Tibial nerve (tissue), 4 donors: ENCODE data around the gene BIRC6.

Experiments
- EP300 ChIP-seq, 2 donors: sonication (generic); formaldehyde crosslinking; IDR thresholded peaks; one replicate each; pipeline ENCODE4 v1.6.1; 2017; ENCODE audit warnings: antibody characterized with exemption in 2 of 2, mild to moderate bottlenecking in 1 of 2
- POLR2A ChIP-seq, 2 donors: fragments of 450-650 bp; IDR thresholded peaks; one replicate each; pipeline ENCODE4 v1.6.1; 2017; ENCODE audit warnings: antibody characterized with exemption in 2 of 2, mild to moderate bottlenecking in 2 of 2, moderate library complexity in 2 of 2
- TF ChIP-seq, protein P1 (sequence below), 5 experiments: fragments of 200-600 bp in 3 of 5; fragments of 450-650 bp in 2 of 5; sonication (generic) in 3 of 5; IDR thresholded peaks; one replicate each; pipeline ENCODE4 v1.5.1; 2016 to 2019; ENCODE audit warnings: antibody characterized with exemption in 5 of 5, mild to moderate bottlenecking in 3 of 5, moderate library complexity in 2 of 5

DNA sequence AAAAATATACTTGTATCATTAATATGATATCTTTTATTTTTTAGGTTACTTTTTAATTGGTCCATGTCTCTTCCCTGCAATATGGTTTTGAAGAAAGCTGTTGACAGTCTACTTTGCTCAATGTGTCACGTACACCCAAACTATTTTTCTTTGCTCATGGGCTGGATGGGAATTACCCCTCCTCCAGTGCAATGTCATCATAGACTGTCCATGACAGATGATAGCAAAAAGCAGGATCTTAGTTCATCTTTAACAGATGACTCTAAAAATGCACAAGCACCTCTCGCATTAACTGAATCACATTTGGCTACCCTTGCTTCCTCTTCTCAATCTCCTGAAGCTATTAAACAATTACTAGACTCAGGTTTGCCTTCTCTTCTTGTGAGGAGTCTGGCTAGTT lies 158.1 kb downstream of the BIRC6 start:
- TF ChIP-seq, protein P1, sequence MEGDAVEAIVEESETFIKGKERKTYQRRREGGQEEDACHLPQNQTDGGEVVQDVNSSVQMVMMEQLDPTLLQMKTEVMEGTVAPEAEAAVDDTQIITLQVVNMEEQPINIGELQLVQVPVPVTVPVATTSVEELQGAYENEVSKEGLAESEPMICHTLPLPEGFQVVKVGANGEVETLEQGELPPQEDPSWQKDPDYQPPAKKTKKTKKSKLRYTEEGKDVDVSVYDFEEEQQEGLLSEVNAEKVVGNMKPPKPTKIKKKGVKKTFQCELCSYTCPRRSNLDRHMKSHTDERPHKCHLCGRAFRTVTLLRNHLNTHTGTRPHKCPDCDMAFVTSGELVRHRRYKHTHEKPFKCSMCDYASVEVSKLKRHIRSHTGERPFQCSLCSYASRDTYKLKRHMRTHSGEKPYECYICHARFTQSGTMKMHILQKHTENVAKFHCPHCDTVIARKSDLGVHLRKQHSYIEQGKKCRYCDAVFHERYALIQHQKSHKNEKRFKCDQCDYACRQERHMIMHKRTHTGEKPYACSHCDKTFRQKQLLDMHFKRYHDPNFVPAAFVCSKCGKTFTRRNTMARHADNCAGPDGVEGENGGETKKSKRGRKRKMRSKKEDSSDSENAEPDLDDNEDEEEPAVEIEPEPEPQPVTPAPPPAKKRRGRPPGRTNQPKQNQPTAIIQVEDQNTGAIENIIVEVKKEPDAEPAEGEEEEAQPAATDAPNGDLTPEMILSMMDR (IDR thresholded peaks at IDR 0.05), result no peak
- no peak for TF ChIP-seq EP300 (IDR thresholded peaks at IDR 0.05)
- no peak for TF ChIP-seq POLR2A (IDR thresholded peaks at IDR 0.05)
